Nephron progenitor cell (in vitro differentiated cells): ENCODE results near the gene SMIM41.

Experiments used
- DNase-seq: peaks from one replicate; pipeline ENCODE4 v3.0.0; 2021
- H3K27ac Mint-ChIP-seq: 2 replicates; pipeline ENCODE4 v1.8.0; 2021; ENCODE audit warnings: mild to moderate bottlenecking, moderate library complexity, mixed read lengths
- H3K27me3 Mint-ChIP-seq: 2 replicates; pipeline ENCODE4 v1.8.0; 2021; ENCODE audit warnings: mild to moderate bottlenecking, low read depth, mixed read lengths; ENCODE audit not compliant: poor library complexity
- H3K36me3 Mint-ChIP-seq: 2 replicates; pipeline ENCODE4 v1.8.0; 2021; ENCODE audit warnings: low read depth, mixed read lengths
- H3K4me1 Mint-ChIP-seq: 2 replicates; pipeline ENCODE4 v1.8.0; 2021; ENCODE audit warnings: mixed read lengths
- H3K4me3 Mint-ChIP-seq: 2 replicates; pipeline ENCODE4 v1.8.0; 2021; ENCODE audit warnings: mild to moderate bottlenecking, moderate library complexity, mixed read lengths
- H3K9me3 Mint-ChIP-seq: 2 replicates; pipeline ENCODE4 v1.8.0; 2021; ENCODE audit warnings: mild to moderate bottlenecking, moderate library complexity, mixed read lengths
- TF ChIP-seq, protein P1 (sequence below): fragments of 200-600 bp; sonication (generic); IDR thresholded peaks from 2 replicates; pipeline ENCODE4 v1.5.0; 2021; ENCODE audit warnings: antibody characterized with exemption

Gene SMIM41

DNA sequence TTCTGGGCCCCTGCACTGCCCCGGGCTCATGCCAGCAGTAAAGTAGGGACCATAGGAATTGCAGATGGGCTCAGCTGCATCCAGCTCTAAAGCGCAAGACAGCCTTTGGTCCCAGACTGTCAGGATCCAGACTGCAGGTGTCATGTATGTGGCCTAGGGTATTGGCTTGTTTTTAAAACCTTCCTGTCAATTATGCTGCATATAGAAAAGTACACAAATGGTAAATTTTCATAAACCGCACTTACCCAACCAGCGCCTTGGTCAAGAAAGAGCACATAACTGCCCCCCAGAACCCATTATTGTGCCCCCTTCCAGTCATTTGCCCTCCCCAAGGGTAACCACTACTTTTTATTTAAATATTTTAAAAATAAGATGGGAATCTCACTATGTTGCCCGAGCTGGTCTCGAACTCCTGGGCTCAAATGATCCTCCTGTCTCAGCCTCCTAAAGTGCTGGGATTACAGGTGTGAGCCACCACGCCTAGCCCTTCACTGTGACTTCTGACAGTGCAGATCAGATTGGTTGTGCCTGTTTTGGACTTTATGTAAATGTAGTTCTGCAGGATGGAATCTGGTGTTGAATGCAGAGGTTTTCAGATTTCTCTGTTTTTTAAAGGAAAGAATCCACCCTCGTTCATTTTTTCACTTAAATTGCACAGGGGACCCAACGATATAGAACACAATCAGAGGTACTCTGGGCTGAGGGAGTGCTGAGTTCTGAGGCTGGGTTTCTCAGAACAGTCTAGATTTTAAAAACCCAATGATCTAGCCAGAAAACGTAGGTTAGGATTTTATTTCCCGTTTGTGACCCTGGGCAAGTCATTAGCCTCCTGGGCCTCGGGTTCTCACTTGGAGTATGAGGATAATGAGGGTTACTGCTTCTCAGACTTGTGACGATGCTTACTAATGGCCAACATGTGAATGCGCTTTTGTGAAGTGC lies 21.6 kb upstream of the SMIM41 start:
- peaks cover 3% of the 10 kb centered on the region for H3K27me3 Mint-ChIP-seq
- H3K9me3 Mint-ChIP-seq = no peaks in the 10 kb centered on the region
- H3K36me3 Mint-ChIP-seq = no peaks in the 10 kb centered on the region
- TF ChIP-seq, protein P1, sequence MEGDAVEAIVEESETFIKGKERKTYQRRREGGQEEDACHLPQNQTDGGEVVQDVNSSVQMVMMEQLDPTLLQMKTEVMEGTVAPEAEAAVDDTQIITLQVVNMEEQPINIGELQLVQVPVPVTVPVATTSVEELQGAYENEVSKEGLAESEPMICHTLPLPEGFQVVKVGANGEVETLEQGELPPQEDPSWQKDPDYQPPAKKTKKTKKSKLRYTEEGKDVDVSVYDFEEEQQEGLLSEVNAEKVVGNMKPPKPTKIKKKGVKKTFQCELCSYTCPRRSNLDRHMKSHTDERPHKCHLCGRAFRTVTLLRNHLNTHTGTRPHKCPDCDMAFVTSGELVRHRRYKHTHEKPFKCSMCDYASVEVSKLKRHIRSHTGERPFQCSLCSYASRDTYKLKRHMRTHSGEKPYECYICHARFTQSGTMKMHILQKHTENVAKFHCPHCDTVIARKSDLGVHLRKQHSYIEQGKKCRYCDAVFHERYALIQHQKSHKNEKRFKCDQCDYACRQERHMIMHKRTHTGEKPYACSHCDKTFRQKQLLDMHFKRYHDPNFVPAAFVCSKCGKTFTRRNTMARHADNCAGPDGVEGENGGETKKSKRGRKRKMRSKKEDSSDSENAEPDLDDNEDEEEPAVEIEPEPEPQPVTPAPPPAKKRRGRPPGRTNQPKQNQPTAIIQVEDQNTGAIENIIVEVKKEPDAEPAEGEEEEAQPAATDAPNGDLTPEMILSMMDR = no peak
- no peaks in the 10 kb centered on the region for H3K4me1 Mint-ChIP-seq
- DNase-seq = no peak
- H3K27ac Mint-ChIP-seq = no peak overlapping the region
- no peak overlapping the region for H3K4me3 Mint-ChIP-seq

DNA sequence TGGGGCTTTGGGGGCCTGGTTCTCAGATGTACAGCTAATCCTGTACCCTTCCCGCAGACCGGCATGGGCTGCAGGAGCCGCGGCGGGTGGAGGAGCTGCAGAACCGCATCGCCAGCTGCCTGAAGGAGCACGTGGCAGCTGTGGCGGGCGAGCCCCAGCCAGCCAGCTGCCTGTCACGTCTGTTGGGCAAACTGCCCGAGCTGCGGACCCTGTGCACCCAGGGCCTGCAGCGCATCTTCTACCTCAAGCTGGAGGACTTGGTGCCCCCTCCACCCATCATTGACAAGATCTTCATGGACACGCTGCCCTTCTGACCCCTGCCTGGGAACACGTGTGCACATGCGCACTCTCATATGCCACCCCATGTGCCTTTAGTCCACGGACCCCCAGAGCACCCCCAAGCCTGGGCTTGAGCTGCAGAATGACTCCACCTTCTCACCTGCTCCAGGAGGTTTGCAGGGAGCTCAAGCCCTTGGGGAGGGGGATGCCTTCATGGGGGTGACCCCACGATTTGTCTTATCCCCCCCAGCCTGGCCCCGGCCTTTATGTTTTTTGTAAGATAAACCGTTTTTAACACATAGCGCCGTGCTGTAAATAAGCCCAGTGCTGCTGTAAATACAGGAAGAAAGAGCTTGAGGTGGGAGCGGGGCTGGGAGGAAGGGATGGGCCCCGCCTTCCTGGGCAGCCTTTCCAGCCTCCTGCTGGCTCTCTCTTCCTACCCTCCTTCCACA lies 20.7 kb upstream of the SMIM41 start:
- TF ChIP-seq, protein P1 = no peak
- Mint-ChIP-seq H3K27ac (no peak overlapping the region), H3K4me1 (peaks cover 6% of the 10 kb centered on the region), H3K27me3 (peaks cover 6% of the 10 kb centered on the region), H3K36me3 (no peaks in the 10 kb centered on the region), H3K9me3 (no peaks in the 10 kb centered on the region), H3K4me3 (no peak overlapping the region)
- no peak for DNase-seq

DNA sequence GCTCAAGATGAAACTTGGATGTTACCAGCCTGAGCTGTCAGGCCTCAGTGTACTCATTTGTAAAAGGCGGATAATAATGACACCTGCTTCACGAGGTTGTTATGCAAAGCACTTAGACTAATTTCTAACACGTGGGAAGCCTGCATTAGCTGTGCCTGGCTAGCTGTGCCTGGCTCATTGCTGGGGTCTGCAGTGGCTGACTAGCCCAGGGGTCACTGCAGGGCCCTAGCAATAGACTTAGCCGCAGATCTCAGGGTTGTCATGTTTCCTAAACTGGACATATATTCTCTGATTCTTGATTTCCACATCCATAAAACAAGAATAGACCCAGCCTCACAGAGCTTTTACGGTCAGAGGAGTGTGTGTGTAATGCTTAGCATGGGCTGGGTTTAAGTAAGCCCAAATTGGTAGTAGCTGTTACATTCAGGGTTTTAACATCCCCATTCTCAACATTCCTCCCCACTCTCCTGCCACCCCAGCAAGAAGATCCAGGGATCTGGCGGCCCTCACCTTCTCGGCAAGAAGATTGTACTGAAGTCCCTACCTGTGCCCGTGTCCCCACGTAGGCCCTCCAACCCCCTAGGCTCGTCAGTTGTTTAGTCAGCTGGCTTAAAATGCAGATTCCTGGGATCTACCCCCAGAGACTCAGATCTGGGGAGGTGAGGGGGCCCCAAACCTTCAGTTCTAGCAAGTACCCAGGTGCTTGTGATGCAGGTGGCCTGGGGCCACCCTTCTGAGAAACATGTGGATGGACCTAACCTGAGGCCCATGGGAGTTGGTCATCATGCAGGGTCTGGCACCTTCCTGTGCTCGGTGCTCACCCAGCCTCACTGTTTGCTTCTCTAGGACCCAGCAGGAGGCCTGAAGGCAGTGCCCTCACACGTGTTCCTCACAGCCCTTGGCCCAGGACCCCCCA lies 19.7 kb upstream of the SMIM41 start:
- Mint-ChIP-seq H3K27ac (no peak overlapping the region), H3K4me3 (no peak overlapping the region), H3K36me3 (no peaks in the 10 kb centered on the region), H3K27me3 (peaks cover 6% of the 10 kb centered on the region), H3K4me1 (peaks cover 13% of the 10 kb centered on the region), H3K9me3 (no peaks in the 10 kb centered on the region)
- TF ChIP-seq, protein P1 = no peak
- DNase-seq = no peak

DNA sequence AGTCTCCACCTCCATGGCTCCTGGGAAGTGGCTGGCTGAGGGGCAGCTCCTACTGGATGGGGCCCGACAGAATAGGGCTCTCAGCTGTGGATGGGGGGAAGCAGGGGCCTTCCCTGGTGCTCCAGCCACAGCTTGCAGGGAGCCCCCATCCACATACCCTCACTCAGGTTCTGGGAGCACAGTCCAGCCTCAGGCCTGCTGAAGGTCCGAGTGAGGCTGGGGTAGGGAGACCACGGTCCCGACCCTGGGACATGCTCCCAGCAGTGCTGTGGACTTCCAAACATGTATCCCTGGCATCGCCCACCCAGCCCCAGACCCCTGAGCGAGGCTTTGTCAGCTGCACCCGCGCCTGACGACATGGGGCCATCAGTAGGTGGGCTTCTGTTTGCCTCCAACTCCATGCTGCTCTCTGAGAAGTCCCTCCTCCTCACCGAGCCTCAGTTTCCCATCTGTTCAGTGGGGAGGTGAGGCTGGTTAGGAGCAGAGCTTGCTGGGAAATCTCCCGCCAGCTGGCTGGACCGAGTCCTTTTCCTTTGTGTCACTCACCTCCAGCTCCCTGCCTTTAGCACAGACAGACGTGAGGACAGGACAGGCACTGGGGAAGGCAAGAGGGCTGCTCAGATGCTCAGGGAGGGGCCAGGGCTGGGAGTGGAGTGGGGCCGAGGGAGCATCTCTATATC lies 18.9 kb upstream of the SMIM41 start:
- TF ChIP-seq, protein P1 = no peak
- H3K4me3 Mint-ChIP-seq = no peak overlapping the region
- H3K9me3 Mint-ChIP-seq = no peaks in the 10 kb centered on the region
- DNase-seq = no peak
- peaks cover 13% of the 10 kb centered on the region for H3K27me3 Mint-ChIP-seq
- H3K27ac Mint-ChIP-seq = no peak overlapping the region
- H3K36me3 Mint-ChIP-seq = no peaks in the 10 kb centered on the region
- peaks cover 14% of the 10 kb centered on the region for H3K4me1 Mint-ChIP-seq

DNA sequence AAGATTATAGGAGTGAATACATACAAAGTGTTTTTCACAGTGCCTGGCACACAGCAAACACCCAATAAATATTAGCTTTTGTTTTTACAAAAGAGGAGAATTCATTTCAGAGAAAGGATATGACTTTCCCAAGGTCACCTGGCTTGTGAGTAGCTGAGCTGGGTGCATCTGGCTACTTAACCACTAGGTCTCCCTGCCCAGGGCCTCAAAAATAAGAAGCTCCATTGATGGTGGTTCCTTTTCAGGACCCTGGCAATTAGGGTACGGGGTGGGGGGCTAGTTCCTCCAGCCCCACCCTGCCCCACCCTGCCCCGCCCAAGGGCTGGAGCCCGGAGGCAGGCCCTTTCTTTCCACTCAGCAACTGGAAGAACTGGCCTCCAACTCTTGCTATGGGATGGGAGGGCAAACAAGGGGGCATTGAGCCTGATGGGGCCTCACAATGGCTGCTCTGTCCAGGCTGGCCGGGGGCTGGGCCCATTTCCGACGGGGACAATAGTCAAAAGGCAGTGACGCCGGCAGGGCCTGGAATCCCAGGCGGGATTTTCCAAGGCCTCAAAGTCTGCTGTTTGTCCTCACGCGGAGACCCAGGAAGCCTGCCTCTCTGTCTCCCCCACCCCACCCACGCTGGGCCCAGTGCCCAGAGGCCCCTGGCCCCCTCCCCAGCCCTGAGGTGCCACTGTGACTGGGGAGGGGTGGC lies 17.9 kb upstream of the SMIM41 start:
- no peak for DNase-seq
- Mint-ChIP-seq H3K36me3 (no peaks in the 10 kb centered on the region), H3K9me3 (no peaks in the 10 kb centered on the region), H3K27ac (no peak overlapping the region), H3K4me1 (peaks cover 18% of the 10 kb centered on the region), H3K4me3 (no peak overlapping the region), H3K27me3 (peaks cover 20% of the 10 kb centered on the region)
- TF ChIP-seq, protein P1 = no peak
